SK-N-MC (cell line): Measurements from ENCODE around the gene NUDT3.

ENCODE experiments used
- EZH2 ChIP-seq: fragments of 200-600 bp; sonication (generic); IDR thresholded peaks from one replicate; pipeline ENCODE4 v1.6.1; 2017; ENCODE audit warnings: antibody characterized with exemption
- POLR2AphosphoS5 ChIP-seq: IDR thresholded peaks from 2 replicates; pipeline ENCODE4 v1.6.1; 2012; ENCODE audit warnings: mild to moderate bottlenecking, low read depth, low read length, borderline replicate concordance

GRCh38 chr6:34305497-34305896 is 87.0 kb downstream of the NUDT3 start:
- TF ChIP-seq EZH2 (no peak), POLR2AphosphoS5 (no peak)
